ENCODE data around the gene EVA1A. TPM values are rescaled to one million over a fixed set of nuclear protein-coding genes. Genes with fewer than 3 reads are reported as not detected.

Gene EVA1A
- polyA plus RNA-seq, 3 donors = 12.2 to 17.6 (median 16.0) TPM

Other genes with a start within 250 kb of the EVA1A start
- gene MRPL19, start 85.8 kb upstream of the EVA1A start, polyA plus RNA-seq (ENCODE audit: insufficient read length in 3 of 3) = 10 to 100 TPM; 61.3 to 63.2 (median 62.9) TPM
- 10 to 100 TPM; 37.5 to 53.4 (median 53.2) TPM for gene GCFC2, start 150.0 kb upstream of the EVA1A start, polyA plus RNA-seq (ENCODE audit: insufficient read length in 3 of 3)

All from renal cortex interstitium (tissue), 3 donors.